GM19395 (cell line): ENCODE data around the gene TMEM147.

ENCODE experiments used
- ATAC-seq: cut with Tn5 transposase; IDR thresholded peaks from one replicate; pipeline ENCODE4 v1.9.1; 2021; ENCODE audit warnings: mild to moderate bottlenecking, moderate library complexity; ENCODE audit not compliant: unreplicated experiment

Gene TMEM147

DNA sequence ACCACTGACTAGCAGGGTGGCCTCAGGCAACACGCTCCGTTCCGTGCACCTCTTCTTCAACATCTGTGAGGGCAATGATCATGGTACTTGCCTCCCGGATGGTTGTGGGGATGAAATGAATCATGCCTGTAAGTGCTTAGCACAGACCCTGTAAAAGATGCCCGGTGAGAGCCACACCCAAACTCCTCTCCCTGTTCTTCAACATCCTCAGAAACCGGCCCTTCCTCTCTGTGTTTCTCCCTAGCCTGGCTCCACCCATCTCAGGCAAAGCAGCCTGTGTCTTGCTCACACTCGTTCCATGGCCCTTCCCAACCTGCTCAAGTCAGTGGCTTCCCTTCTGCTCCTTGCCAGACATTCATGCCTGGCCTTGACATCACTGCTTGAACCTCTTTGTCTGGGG is 26.1 kb upstream of the TMEM147 start:
- ATAC-seq: no peak

DNA sequence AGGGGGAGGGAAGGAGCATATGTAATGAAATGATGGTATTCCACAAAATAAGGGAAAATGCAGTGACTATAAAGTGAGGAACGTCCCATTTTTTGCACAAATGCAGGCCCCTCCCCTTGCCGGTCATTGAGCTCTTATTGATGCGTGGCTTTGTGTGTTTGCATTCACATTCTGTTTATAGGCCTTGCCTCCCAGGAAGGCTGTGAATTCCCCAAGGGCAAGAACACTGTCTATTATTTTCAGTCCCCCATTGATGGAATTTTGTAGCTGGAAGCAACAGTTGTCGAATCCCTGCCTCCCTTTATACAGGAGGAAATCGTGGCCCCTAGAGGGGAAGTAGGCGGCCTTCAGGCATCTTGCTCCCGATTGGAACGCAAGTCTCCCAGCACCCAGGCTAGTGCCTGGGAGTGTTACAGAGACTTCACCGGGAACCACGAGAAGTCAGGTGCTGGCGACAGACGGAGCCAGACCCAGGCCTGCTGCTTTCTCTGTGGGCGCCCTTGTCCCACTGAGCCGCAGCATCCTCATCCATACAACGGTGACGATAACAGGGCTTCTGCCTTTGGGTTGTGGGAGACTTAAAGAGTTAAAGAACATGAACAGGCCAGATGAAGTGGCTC is 24.2 kb upstream of the TMEM147 start:
- no peak for ATAC-seq

DNA sequence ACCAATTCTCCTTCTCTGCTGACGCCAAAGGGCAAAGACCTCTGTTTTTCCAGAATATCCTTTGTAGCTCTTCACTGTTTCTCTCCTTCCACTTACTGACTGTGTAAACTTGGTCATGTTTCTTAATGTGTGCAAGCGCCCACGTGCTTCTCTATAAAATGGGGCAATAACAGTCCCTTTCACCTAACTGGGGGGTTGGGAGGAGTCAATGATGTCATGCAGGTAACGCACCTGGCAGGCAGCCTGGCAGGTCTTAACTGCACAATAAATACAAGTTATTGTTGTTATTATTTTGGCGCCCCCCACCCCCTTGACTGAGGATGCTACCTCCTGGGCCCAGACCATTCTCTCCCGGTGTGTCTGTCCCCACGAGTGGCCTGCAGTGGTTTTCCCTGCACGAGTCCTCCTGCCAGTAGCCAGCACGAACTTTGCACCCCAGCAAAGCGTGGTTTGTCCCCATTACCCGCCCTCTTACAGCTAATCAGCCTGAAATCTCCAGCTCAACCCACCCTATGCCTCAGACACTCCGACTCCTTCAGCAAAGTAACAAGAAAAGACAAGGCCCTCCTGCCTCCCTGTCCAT is 22.6 kb upstream of the TMEM147 start:
- no peak for ATAC-seq

DNA sequence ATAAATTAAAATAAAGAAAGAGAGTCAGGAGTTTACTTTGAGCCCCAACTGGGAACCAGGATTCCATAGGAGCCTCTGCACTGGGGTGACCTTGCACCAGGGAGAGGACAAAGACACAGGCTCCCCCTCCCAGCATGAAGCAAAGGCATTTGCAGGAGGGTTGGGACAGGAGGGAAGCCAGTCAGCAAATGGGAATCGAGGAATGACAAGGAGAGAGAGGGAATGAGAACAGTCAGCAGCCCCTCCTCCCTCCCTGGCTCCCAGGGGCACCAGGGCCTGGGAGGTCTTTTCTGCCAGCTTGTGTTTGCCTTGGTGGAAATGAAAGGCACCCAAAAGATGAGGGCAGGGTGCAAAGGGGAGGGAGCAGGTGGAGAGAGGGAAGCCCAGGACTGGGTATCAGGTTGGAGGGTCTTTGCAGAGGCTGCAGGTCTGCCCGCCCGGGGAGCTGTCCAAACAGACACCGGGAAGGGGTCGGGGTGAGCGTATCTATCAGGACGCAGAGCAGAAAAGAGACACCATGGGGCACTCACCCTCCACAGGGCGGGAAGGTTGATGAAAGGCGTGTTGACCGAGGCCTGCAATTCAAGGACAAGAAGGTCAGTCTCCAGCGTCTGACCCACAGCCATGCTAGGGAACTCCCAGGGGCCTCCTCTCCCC is 21.1 kb upstream of the TMEM147 start:
- no peak for ATAC-seq

GRCh38 chr19:35525873-35526272 is 19.6 kb upstream of the TMEM147 start:
- no peak for ATAC-seq

GRCh38 chr19:35528218-35529038 is 17.0 kb upstream of the TMEM147 start, which contains the start of gene SBSN:
TSS of gene SBSN (minus strand) at chr19:35528311. CDS start at chr19:35528281, 30 bp downstream.
- ATAC-seq: no peak

GRCh38 chr19:35529241-35530218 is 15.9 kb upstream of the TMEM147 start:
- ATAC-seq: no peak

DNA sequence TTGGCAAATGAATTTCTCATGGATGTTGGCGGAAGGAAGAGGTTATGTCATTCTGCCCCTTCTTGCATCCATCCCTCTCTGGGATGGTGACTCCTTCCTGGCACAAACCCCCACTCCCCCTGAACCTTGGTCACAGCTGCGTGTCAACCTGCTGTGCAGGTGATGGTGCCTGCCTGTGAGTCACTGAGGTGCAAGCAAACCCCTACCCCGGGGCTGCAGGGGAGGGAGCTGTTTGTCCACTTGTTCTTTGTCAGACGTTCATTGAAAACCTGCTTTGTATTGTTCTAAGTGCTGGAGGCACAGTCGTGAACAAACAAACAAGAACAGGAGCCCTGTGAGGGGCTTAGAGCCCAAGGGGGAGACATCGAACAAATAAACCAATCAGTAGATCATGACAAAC is 14.1 kb upstream of the TMEM147 start:
- ATAC-seq: no peak

GRCh38 chr19:35533201-35533821 is 12.1 kb upstream of the TMEM147 start, which contains the start of gene GAPDHS:
TSS of gene GAPDHS (plus strand) at chr19:35533456. CDS start at chr19:35533528, 72 bp downstream.
- ATAC-seq: no peak

GRCh38 chr19:35533822-35534392 is 11.5 kb upstream of the TMEM147 start:
- no peak for ATAC-seq

- ATAC-seq: no peak
These were observed 10.5 kb upstream of the TMEM147 start for GRCh38 chr19:35534803-35535480.

DNA sequence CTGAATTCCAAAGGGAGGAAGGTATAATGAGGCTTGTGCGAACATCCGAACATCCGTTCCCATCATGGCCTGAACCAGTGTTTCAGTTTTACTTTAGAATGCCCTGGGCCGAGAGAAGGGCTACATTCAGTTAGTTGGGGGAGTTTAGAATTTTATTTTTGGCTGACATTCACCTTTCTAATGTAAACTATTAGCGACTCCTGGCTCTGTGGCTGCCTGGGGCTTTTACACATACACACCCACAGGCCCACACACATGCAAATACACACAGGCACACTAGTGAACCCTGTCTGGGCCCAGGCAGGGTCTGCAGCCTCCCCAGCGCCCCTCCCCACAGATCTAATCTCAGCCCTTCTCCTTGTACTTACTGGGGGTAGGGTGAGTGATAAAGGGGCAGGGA is 6.1 kb upstream of the TMEM147 start:
- ATAC-seq: no peak

DNA sequence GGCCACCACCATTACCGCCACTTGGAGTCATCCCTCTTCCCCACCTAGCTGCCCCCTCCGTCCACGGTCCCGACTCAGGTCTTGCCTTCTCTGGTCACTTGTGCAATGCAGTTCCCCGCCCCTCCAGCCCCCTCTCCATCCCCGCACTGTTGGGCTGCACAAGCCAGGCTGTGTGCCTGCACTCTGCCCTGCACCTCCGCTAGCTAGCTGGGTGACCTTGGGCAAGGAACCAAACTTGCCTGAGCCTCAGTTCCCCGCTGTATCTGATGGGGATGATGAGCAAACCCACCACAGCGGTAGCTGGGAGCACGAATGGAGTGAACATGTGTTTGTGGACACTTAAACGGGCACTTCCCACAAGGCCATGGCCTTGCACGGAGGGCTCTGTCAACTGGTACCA is 5.6 kb upstream of the TMEM147 start:
- no peak for ATAC-seq

- no peak for ATAC-seq
These were observed 5.0 kb upstream of the TMEM147 start for GRCh38 chr19:35540356-35540927.

- ATAC-seq: no peak
These were observed 3.2 kb upstream of the TMEM147 start for GRCh38 chr19:35542209-35542608.

GRCh38 chr19:35543280-35544109 is 1.9 kb upstream of the TMEM147 start:
- ATAC-seq: no peak

- no peak for ATAC-seq
These were observed 1.2 kb upstream of the TMEM147 start for GRCh38 chr19:35544110-35544802.
